ENCODE data around the gene MAP1LC3B2.
A peak's percentile ranks its signal among the peaks of the same experiment; 100 is the strongest.

MAP1LC3B2 gene

DNA sequence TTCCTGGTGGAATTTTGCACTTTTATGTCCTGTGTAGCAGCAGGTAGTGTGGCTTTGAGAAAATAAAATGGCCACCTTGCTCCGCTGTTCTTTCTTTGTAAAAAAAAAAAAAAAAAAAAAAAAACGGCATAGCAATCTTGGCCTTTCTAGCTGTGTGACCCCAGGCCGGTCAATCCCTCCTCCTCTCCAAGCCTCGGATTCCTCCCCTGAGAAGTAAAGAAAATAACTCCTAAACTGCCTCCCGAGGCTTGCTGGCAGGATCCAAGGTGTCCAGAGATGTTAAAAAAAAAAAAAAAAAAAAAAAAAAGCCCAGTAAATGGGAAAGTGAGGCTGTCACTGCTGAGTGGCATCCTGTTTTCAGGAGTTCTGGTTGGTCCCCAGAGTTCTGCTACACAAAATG lies 23.9 kb upstream of the MAP1LC3B2 start:
- H3K27ac ChIP-seq = peak overlapping the region in 5 of 21 experiments; percentile 62 to 86 (median 81)
- no peak overlapping the region for H3K4me3 ChIP-seq

DNA sequence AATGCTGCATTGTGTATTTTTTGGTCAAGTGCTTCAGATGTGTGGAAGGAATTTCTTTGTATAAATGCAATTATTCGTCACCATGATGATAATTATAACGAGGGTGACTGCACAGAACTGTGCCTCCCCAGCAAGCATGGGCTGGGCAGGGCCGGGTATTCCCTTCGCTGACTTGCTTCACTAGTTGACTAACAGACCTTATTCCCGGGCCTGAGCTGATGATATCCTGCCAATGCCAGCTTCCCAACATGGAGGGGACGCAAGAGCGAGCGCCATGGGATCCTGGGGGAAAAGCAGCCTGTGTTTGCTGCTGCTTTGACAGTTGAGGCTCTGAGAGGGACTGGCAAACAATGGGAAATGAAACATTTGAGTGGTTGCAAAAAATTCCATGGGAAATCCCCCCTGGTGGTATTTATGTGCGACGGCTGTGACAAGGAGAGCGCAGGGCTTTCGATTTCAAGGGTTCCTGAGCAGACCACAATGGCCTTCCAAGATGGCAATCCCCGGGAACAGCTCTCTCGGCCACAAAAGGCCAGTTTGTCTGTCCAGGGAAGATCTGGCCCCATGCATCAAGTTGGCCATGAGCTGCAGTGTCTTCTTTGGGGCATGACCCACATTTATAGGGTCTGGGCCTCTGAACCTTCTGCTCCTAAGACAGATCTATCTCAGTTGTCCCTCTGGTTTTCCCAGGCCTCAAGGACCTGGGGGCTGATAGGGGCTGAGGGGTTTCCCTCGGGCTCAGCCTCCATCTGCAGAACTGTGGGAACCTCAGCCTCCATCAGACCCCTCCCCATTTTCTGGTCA lies 21.9 kb upstream of the MAP1LC3B2 start:
- Histone ChIP-seq H3K27ac (peak overlapping the region in 12 of 21 experiments; percentile 11 to 77 (median 32)), H3K4me3 (no peak overlapping the region)

DNA sequence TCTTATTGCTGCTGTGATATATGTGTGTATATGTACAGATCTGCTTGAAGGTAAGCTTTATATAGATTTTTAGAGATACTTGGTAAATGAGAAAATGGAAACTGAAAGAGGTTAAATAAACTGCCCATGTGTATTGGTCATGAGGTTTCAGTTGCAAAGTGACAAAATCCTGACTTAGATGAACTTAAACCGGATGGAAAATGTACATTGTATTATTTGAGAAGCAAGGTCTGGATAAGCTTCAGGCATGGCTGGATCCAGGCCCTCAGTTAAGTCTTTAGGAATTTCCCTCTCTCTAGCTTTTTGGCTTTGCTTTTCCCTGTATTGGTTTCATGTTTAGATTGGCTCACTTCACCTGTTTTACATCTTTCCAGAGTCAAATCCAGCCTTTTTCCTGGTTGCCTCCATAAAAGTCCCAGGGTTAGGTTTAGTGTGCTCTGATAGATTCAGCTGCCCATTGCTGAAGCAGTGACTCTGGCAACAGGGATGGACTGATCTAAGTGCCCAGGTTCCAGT lies 21.0 kb upstream of the MAP1LC3B2 start:
- H3K27ac ChIP-seq = peak overlapping the region in 13 of 21 experiments; percentile 0 to 77 (median 41)
- H3K4me3 ChIP-seq = no peak overlapping the region

DNA sequence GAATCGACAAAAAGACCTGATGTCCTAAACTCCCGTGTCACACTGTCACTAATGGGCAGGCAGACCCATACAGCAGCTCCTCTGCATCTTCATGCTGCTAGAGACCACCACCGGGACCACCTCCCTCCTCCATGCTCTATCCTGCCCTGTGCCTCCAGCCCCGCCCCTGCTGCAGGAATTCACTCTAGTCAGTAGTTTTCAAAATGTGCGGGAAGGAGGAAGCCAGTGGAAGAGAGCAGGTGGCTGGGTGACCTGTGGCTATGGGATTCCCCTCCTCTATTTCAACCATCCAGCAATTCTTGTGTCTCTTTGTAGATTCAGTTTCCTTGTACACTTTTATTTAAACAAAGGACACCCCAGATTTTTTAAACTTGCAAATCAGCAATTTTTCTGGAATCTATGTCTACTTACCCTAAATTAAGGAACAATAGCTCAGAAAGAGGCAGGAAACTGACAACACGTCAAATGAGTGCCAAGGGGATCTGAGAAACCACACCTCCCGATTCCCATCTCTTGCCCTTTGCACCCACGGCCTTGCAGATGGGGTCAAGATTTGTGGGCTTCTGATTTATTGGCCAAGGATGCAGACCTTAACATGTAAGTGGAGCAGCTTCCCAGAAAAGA lies 20.4 kb upstream of the MAP1LC3B2 start:
- Histone ChIP-seq H3K4me3 (no peak overlapping the region), H3K27ac (peak overlapping the region in 13 of 21 experiments; percentile 11 to 77 (median 45))

DNA sequence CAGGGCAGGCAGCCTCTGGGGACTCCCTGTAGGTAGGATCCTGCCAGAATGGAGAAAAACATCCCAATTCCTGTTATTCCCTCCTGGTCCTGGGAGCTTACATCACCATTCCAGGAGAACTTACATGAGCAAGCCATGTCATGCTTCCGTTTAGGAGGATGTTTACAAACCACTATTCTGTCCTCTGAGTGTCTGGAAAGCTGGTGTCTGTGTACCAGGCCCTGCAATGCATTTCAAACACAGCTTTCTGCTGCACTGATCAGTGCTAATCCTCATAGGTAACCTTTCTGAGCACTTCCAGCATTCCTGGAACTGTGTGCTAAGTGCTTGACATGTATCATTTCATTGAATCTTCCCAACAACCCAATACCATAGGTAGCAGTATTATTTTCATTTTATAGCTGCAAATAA lies 19.8 kb upstream of the MAP1LC3B2 start:
- H3K27ac ChIP-seq = peak overlapping the region in 15 of 21 experiments; percentile 3 to 69 (median 41)
- no peak overlapping the region for H3K4me3 ChIP-seq

DNA sequence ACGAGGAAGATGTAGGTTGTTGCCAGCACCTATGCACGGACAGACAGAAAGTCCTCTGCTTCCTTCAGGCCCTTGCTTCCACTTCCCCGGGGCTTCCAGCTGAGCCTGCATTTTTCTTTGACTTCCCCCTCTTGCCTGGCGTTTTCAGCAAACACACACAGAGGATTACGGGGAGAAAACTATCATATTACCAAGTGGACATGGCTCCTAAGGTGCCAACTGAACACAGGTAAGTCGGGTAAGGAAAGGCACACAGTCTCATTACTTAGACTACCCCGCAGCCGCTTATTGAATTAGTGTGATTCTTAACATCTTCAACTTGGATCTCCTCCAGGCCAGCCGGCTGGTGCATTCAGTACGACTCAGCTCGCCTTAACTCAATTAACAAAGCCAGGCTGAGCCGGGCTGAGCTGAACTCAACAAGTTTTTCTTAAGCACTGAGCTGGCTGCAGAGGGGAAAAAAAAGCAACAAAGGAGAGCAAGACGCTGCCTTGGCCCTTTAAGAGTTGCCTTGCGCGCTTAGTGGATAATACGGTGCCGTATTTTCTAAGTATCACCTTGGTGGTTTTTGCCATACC lies 19.2 kb upstream of the MAP1LC3B2 start:
- Histone ChIP-seq H3K27ac (peak overlapping the region in 15 of 21 experiments; percentile 3 to 69 (median 40)), H3K4me3 (no peak overlapping the region)

DNA sequence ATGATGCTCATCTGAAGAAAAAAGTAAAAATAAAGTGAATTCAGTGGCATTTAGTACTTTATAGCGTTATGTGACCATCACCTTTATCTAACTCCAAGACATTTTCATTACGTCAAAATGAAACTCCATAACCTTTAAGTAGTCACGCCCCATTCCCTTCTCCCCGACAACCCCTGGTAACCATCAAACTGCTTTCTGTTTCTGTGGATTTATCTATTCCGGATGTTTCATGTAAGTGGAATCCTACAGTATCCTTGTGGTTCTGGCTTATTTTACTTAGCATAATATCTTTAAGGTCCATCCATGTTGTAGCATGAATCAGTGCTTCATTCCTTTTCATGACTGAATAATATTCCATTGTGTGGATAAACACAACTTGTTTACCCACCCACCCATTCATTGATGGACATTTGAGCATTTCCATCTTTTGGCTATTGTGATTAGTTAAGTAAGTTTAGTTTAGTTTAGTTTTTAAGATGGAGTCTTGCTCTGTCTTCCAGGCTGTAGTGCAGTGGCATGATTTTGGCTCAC lies 18.5 kb upstream of the MAP1LC3B2 start:
- Histone ChIP-seq H3K27ac (peak overlapping the region in 8 of 21 experiments; percentile 6 to 69 (median 54)), H3K4me3 (no peak overlapping the region)

DNA sequence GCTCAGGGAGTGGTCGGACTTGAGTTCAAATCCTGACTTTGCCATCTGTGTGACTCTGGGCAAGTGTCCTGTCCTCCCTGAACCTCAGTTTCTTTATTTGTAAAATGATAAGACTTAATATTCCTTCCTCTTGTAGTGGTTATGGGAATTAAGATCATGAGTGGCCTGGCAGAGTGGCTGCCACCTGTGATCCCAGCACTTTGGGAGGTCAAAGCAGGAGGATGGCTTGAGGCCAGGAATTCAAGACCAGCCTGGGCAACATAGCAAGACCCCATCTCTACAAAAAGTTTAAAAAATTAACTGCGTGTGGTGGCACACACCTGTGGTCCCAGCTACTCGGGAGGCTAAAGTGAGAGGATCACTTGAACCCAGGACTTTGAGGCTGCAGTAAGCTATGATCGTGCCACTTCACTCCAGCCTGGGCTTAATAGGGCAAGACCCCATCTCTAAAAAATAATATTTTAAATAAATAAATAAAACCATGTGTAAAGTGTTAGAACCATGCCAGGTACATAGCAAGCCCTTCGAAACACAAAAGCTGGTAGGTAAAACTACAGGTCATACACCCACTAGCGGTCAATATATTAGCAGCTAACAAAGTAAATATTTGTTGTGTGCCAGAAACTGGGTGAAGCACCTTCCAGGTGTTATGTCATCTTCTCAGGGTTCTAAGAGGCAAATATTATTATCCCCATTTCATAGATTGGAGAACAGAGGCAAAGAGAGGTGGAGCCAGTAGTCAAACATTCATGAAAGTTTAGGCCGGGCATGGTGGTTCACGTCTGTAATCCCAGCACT lies 17.4 kb upstream of the MAP1LC3B2 start:
- peak overlapping the region in 2 of 21 experiments; percentile 6 to 29 for H3K27ac ChIP-seq

DNA sequence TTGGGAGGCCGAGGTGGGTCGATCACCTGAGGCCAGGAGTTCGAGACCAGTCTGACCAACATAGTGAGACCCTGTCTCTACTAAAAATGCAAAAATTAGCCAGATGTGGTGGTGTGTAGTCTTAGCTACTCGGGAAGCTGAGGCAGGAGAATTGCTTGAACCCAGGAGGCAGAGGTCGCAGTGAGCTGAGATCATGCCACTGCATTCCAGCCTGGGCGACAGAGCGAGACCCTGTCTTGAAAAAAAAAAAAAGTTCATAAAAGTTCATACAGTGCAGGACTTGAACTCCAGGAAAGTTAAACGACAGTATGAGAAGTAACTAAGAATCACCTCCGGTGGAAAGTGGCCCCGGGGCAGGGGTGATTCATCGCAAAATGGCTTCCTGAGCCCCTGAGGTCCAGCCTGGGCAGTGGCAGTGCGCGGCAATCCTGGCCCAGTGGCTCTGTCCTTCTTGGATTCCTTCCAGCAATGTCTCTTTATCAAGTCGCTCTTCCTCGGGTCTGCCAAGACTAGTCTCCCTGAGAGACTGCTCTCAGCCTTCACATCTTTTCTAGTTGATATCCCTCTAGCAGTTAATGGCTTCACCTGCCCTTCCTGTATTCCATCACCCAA lies 16.7 kb upstream of the MAP1LC3B2 start:
- Histone ChIP-seq H3K27ac (no peak overlapping the region), H3K4me3 (no peak overlapping the region)

More for the DNA sequence above, 17.4 kb upstream of the MAP1LC3B2 start:
- H3K4me3 ChIP-seq = no peak overlapping the region

DNA sequence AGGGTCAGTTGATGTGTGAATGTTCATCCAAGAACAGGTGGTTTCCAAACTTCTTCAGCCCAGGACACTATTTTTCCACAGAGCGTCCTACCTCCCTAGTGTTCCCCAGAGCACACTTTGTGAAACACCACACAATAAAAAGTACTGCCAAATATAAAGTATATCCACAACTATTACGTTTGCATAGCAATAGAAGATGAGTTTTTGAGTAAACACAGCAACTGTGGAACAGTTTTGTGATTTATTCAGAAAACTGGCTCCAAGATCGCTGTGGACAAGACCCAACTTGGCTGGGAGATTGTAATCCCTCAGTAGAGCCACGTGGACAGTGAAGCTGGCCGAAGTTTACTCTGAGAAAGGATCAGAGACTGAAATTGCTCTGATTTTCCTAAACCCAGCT lies 14.5 kb upstream of the MAP1LC3B2 start:
- peak overlapping the region in 1 of 21 experiments; percentile 17 for H3K27ac ChIP-seq
- H3K4me3 ChIP-seq = no peak overlapping the region

DNA sequence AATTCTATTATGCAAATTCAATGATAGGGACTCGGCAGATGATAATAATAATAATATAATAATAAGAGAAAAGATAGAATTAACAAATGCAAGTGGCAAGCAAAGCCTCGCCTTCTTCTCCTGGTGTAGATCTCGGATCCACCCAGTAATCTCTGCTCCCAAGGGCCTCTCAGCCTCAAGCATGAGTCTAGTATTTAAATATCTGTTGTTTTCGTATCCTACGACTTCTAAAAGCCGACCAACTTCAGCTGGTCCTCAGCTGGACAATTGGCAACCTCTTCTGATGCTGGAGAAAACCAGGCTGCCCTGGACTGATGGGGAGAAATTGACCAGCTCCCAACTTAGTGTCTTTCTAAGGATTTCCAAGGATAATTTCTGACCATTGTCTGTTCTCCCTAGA lies 14.0 kb upstream of the MAP1LC3B2 start:
- Histone ChIP-seq H3K4me3 (no peak overlapping the region), H3K27ac (no peak overlapping the region)

DNA sequence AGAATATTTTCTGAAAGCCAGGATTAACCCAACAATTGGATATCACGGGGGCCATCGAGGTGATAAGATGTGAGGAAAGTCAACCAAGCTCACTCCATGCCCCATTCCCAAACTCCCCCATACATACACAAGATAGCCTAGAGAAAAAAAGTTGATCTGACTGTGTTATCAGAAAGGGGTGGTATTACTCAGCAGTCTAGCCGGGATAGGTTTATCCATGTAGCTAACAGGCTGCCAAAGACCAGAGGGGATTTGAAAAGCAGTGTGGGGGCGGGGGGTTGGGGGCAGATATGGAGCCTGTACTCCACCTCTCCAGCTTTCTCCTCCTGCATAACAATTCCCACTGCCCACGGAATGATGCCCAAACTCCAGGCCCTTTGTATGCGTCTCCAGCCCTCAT lies 13.2 kb upstream of the MAP1LC3B2 start:
- Histone ChIP-seq H3K4me3 (no peak overlapping the region), H3K27ac (no peak overlapping the region)

DNA sequence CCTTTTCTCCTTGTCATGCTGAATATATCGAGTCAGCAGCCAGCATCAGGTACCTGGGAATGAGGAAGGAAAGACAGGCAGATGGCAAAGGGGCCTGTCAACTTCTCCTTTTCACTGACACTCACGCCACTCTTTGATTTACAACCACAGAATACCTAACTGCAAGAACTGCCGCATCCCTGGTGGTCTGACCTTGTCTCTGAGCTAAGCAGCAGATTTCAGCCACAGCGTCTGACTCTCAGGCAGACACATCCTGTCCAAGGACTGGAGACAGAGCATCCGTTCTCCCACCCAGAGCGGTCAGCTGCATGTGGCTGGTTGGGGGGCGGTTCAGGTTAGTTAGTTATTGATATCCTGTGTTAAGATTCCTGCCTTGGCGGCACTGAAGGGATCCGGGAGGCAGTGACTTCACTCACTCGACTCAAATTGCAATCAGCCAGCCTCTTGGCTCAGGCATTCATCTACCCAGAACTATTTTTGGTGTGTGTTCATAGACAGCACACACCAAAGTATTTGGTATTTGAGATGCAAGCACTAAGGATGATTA lies 11.2 kb upstream of the MAP1LC3B2 start:
- H3K4me3 ChIP-seq = no peak overlapping the region
- H3K27ac ChIP-seq = no peak overlapping the region

DNA sequence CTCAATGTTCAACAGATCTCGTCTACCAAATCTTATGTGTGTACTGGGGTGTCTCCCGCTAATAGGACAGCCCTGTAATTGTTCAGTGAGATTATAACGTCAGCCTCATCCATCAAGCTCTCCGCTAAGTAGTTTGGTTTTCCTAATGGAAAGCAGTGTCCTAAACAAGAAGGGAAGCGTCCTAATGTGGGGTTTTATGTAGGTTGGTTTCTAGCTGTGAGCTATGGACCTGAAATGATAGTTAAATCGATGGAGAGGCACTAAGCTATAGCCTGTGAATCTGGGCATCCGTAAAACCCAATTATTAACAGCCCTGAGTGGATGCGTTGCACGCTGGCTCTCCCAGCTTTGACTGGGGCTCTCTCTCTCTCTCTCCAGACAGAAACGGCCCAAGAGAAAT lies 9.2 kb upstream of the MAP1LC3B2 start:
- H3K27ac ChIP-seq = no peak overlapping the region
- H3K4me3 ChIP-seq = no peak overlapping the region

DNA sequence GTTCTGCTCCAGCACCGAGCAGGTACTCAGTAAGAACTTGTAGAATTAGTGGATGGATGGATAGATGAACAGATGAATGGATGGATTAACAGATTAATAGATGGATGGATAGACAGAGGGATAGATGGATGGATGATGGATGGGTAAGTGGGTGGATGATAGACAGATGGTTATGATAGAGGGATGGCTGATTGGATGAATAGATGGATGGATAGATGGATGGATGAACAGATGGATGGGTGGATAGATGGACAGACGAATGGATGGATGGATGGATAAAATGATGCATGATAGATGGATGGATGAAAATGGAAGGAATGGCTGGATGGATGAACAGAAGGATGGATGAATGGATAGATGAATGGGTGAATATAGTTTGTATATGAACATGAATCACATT lies 8.0 kb upstream of the MAP1LC3B2 start:
- Histone ChIP-seq H3K27ac (no peak overlapping the region), H3K4me3 (no peak overlapping the region)

DNA sequence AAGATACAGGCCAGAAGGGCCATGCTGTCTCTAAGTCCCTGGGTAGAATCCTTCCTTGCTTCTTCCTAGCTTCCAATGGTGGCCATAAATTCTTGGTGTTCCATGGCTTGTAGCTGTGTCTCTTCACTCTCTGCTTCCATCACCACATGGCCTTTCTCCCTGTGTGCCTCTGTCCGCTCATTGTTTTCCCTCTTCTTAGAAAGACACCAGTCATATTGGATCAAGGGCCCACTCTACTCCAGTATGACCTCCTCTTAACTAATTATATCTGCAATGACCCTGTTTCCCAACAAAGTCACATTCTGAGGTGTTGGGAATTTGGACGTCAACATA lies 7.6 kb upstream of the MAP1LC3B2 start:
- Histone ChIP-seq H3K27ac (no peak overlapping the region), H3K4me3 (no peak overlapping the region)

DNA sequence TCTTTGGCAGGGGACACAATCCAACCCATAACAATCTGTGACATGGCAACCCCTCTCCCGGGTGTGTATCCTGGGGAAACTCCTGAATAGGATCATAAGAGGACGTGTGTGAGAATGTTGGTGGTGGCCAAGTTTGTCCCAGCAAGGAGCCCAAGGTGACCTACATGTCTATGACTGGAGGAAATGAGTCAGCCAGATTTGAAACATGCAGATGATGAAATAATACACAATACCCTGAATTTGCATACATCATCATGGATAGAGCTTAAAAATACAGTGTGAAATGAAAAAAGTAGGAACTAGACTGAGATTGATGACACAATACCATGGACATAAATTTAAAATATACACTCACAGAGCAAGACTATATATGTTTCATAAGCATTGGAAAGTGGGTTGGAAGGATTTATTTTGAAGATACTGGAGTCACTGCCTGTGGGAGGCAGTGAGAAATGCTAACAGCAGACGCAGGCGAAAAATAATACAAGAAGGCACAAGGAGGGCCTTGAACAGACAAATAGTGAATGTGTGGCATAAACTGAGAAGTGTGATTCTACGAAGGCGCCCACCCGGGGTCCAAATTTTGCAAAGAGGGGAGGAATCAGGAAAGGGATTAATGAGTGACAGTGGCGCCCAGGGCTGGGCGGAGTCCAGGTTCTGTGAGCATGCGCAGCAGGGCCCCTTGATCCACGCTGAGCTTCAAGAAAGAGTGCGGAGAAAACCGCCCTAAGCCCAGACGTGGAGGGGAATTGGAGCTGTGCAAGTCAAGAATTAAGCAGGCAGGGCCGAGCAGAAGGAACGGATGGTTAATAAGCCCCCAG lies 7.0 kb upstream of the MAP1LC3B2 start:
- H3K27ac ChIP-seq = no peak overlapping the region
- H3K4me3 ChIP-seq = no peak overlapping the region

DNA sequence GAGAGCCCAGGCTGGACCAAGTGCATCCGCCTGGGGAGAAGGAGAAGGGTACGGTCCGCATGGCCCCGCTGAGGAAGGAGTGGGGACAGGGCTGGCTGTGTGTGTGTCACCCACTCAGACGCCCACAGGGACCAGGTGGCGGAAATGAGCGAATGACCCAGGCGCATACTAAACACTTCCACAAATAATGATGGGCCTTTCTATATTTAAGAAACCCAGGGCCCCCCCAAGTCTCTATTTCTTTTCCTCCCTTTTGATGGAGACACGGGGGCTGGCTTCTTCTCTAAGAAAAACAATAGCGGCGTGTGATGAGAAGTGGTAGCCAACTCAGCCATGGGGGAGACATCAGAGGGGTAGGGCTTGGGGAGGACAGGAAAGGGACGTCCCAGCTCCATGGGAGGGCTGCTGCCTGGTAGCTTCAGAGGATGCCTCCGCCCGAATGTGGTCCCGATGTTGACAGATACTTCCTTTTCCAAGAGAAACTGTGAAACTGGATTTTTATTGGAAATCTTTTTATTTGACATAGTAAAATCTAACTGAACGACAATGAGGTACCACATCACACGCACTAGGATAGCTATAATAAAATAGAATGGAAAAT lies 6.3 kb upstream of the MAP1LC3B2 start:
- H3K27ac ChIP-seq = no peak overlapping the region

More for the DNA sequence above, 6.3 kb upstream of the MAP1LC3B2 start:
- H3K4me3 ChIP-seq = no peak overlapping the region

Data from skin epidermis (tissue), 12 donors.